A549 (cell line): ENCODE data around the gene NDUFV3. TPM values are rescaled to one million over a fixed set of nuclear protein-coding genes. Genes with fewer than 3 reads are reported as not detected.

Experiments
- ATAC-seq, 2 experiments: fragments of 200-7000 bp in 1 of 2; fragments of >200 bp in 1 of 2; cut with Nextera tagmentation in 1 of 2; cut with Tn5 transposase in 1 of 2; 3 replicates each; pipeline versions ENCODE4 v1.8.0 to v1.9.1; 2018 to 2020; ENCODE audit warnings: mild to moderate bottlenecking in 1 of 2, moderate library complexity in 1 of 2
- CTCF ChIA-PET: fragments of 300-600 bp; sonication (Branson Sonifier 250); formaldehyde crosslinking; extraction: SDS; loops from one replicate; lab custom pipeline; 2021; ENCODE audit warnings: antibody characterized with exemption, inconsistent platforms; lab: Yijun Ruan, JAX
- POLR2A ChIA-PET: fragments of 350-600 bp; formaldehyde crosslinking; extraction: SDS; loops from one replicate; lab custom pipeline; 2021; ENCODE audit warnings: antibody characterized with exemption, inconsistent platforms; lab: Yijun Ruan, JAX
- DNase-seq, 2 experiments: peaks; one replicate each; pipeline versions ENCODE4 v3.0.0 to v3.0.0-alpha.2; 2011 to 2016; ENCODE audit warnings: low read depth in 1 of 2, low spot score in 1 of 2
- FAIRE-seq: peaks from 2 replicates; lab custom pipeline; 2011; peaks lifted over from hg19 to GRCh38; lab: Jason Lieb, UNC
- H3K27ac ChIP-seq, 2 experiments: fragments of >200 bp; sonication (Bioruptor Twin); formaldehyde crosslinking; 3 replicates each; pipeline ENCODE4 v1.5.1; 2016 to 2017
- H3K4me1 ChIP-seq: fragments of >200 bp; sonication (Bioruptor Twin); formaldehyde crosslinking; 3 replicates; pipeline ENCODE4 v1.6.1; 2016
- H3K4me2 ChIP-seq: fragments of >200 bp; sonication (Bioruptor Twin); formaldehyde crosslinking; 3 replicates; pipeline ENCODE4 v1.6.1; 2016
- H3K4me3 ChIP-seq: fragments of >200 bp; sonication (Bioruptor Twin); formaldehyde crosslinking; 3 replicates; pipeline ENCODE4 v1.5.1; 2016
- H3K9me3 ChIP-seq: fragments of >200 bp; sonication (Bioruptor Twin); formaldehyde crosslinking; 3 replicates; pipeline ENCODE4 v1.6.1; 2016
- CBX8 ChIP-seq: fragments of 200-600 bp; sonication (generic); IDR thresholded peaks from 2 replicates; pipeline ENCODE4 v1.6.1; 2016
- CEBPB ChIP-seq, 2 experiments: fragments of >200 bp in 1 of 2; sonication (Bioruptor Twin) in 1 of 2; formaldehyde crosslinking in 1 of 2; IDR thresholded peaks; 2 replicates each; pipeline ENCODE4 v1.6.1; 2012 to 2016
- CHD2 ChIP-seq: fragments of 150-350 bp; IDR thresholded peaks from 2 replicates; pipeline ENCODE4 v1.6.1; 2014; ENCODE audit warnings: low read length; ENCODE audit not compliant: partially characterized antibody
- CTCF ChIP-seq: fragments of >200 bp; sonication (Bioruptor Twin); formaldehyde crosslinking; IDR thresholded peaks from 3 replicates; pipeline ENCODE4 v1.5.1; 2016
- E2F6 ChIP-seq: IDR thresholded peaks from 2 replicates; pipeline ENCODE4 v1.6.1; 2012; ENCODE audit warnings: low read depth, borderline replicate concordance
- EHF ChIP-seq: fragments of 250-450 bp; sonication (Bioruptor Pico); IDR thresholded peaks from 2 replicates; pipeline ENCODE4 v1.5.0; 2020; ENCODE audit warnings: mild to moderate bottlenecking
- EHMT2 ChIP-seq: fragments of 200-600 bp; sonication (generic); IDR thresholded peaks from 2 replicates; pipeline ENCODE4 v1.6.1; 2016; ENCODE audit warnings: antibody characterized with exemption, low read depth, mild to moderate bottlenecking, moderate library complexity
- EP300 ChIP-seq, 2 experiments: fragments of >200 bp; sonication (Bioruptor Twin); formaldehyde crosslinking; IDR thresholded peaks; 2 replicates in 1 of 2; 3 replicates in 1 of 2; pipeline ENCODE4 v1.6.1; 2016 to 2017
- FOSL2 ChIP-seq, 2 experiments: fragments of 450-650 bp in 1 of 2; fragments of >200 bp in 1 of 2; sonication (Bioruptor Twin) in 1 of 2; formaldehyde crosslinking; IDR thresholded peaks; 2 replicates each; pipeline versions ENCODE4 v1.5.0 to v1.6.1; 2016 to 2020; ENCODE audit warnings: mild to moderate bottlenecking in 1 of 2, moderate library complexity in 1 of 2
- HDAC2 ChIP-seq: fragments of 200-600 bp; sonication (generic); IDR thresholded peaks from 2 replicates; pipeline ENCODE4 v1.6.1; 2016
- HEYL ChIP-seq: fragments of 250-450 bp; sonication (Bioruptor Pico); IDR thresholded peaks from 2 replicates; pipeline ENCODE4 v1.8.0; 2021; ENCODE audit warnings: mild to moderate bottlenecking, moderate library complexity
- HMGXB4 ChIP-seq: fragments of 250-450 bp; sonication (Bioruptor Pico); IDR thresholded peaks from 2 replicates; pipeline ENCODE4 v1.5.0; 2021; ENCODE audit warnings: mild to moderate bottlenecking, moderate library complexity, borderline replicate concordance
- HOXB13 ChIP-seq: fragments of 250-450 bp; sonication (Bioruptor Pico); IDR thresholded peaks from 2 replicates; pipeline ENCODE4 v1.5.0; 2020; ENCODE audit warnings: low read depth, mild to moderate bottlenecking, moderate library complexity
- HOXB5 ChIP-seq: fragments of 250-450 bp; sonication (Bioruptor Pico); IDR thresholded peaks from 2 replicates; pipeline ENCODE4 v1.5.0; 2020; ENCODE audit warnings: mild to moderate bottlenecking, moderate library complexity
- JUNB ChIP-seq: fragments of >200 bp; sonication (Bioruptor Twin); formaldehyde crosslinking; IDR thresholded peaks from 2 replicates; pipeline ENCODE4 v1.6.1; 2016
- KDM1A ChIP-seq: fragments of 200-600 bp; sonication (generic); IDR thresholded peaks from 2 replicates; pipeline ENCODE4 v1.6.1; 2016; ENCODE audit warnings: low read depth, mild to moderate bottlenecking
- MAFK ChIP-seq: fragments of 450-650 bp; IDR thresholded peaks from 2 replicates; pipeline ENCODE4 v1.6.1; 2014; ENCODE audit not compliant: partially characterized antibody
- MAX ChIP-seq: IDR thresholded peaks from 2 replicates; pipeline ENCODE4 v1.6.1; 2012
- NPAS2 ChIP-seq: fragments of 250-450 bp; sonication (Bioruptor Pico); IDR thresholded peaks from 2 replicates; pipeline ENCODE4 v1.8.0; 2022; ENCODE audit warnings: mild to moderate bottlenecking, moderate library complexity, borderline replicate concordance
- SMC3 ChIP-seq: fragments of >200 bp; sonication (Bioruptor Twin); formaldehyde crosslinking; IDR thresholded peaks from 3 replicates; pipeline ENCODE4 v1.6.1; 2018; ENCODE audit warnings: inconsistent platforms
- TP53 ChIP-seq: fragments of 250-450 bp; sonication (Bioruptor Pico); IDR thresholded peaks from 2 replicates; pipeline ENCODE4 v1.5.0; 2021; ENCODE audit warnings: mild to moderate bottlenecking, moderate library complexity
- USF2 ChIP-seq: fragments of 450-650 bp; IDR thresholded peaks from 2 replicates; pipeline ENCODE4 v1.6.1; 2014; ENCODE audit warnings: antibody characterized with exemption
- ZFP36 ChIP-seq: fragments of 450-650 bp; IDR thresholded peaks from 2 replicates; pipeline ENCODE4 v1.6.1; 2014; ENCODE audit warnings: borderline replicate concordance; ENCODE audit not compliant: partially characterized antibody
- ZNF302 ChIP-seq: fragments of 250-450 bp; sonication (Bioruptor Pico); IDR thresholded peaks from 2 replicates; pipeline ENCODE4 v1.9.0; 2021; ENCODE audit warnings: inconsistent platforms, mild to moderate bottlenecking, moderate library complexity
- ZSCAN20 ChIP-seq: fragments of 250-450 bp; sonication (Bioruptor Pico); IDR thresholded peaks from 2 replicates; pipeline ENCODE4 v1.8.0; 2022; ENCODE audit warnings: mild to moderate bottlenecking, moderate library complexity
- WGBS: methylation state at CpG from one replicate; pipeline ENCODE4 v1.1.6; 2017; ENCODE audit errors: missing lambda C conversion rate; 5-methylcytosine and 5-hydroxymethylcytosine counted together
- polyA plus RNA-seq, 4 experiments: library from polyadenylated mRNA; depleted of rRNA in 3 of 4; stranded (reverse); fragments of >200 nt; fragmentation: RNase III in 1 of 4; extraction: RNeasy Plus Mini Kit Qiagen cat#74134 plus additional on column Dnase treatment in 1 of 4; gene quantifications; 2 replicates in 3 of 4; 3 replicates in 1 of 4; pipeline ENCODE4 v1.2.3, GENCODE V29; 2011 to 2017

Gene NDUFV3
- polyA plus RNA-seq, 2 of the 4 experiments (the other 2 are of a cell fraction), result 17.1 to 20.7 TPM

- 0% methylated on average over 15 of the region's 15 CpGs for WGBS
- no peak for TF ChIP-seq CBX8
- no peak for TF ChIP-seq EHMT2
- no peak for TF ChIP-seq HMGXB4 (CRISPR knock-in tag)
- peak; percentile 50; the same call in 1 of the 2 replicates for TF ChIP-seq MAX
- no peak for TF ChIP-seq SMC3
- TF ChIP-seq KDM1A, result no peak
- no peak for TF ChIP-seq ZSCAN20 (CRISPR knock-in tag)
- TF ChIP-seq CHD2, result no peak
- TF ChIP-seq ZNF302, result no peak
- TF ChIP-seq CTCF, result no peak
- no peak for TF ChIP-seq FOSL2 (IDR thresholded peaks at IDR 0.05)
- 0 out of 2 replicates have a peak, but pooled peaks have one; percentile 8 for TF ChIP-seq FOSL2 (CRISPR knock-in tag; IDR thresholded peaks at IDR 0.05)
- peak; percentile 52; the same call in 1 of the 2 replicates for TF ChIP-seq E2F6
- no peak for TF ChIP-seq MAFK
- no peak for TF ChIP-seq NPAS2
- TF ChIP-seq ZFP36, result no peak
- TF ChIP-seq HOXB13, result no peak
- TF ChIP-seq TP53 (CRISPR knock-in tag), result no peak
- TF ChIP-seq USF2, result no peak
- TF ChIP-seq EP300 (IDR thresholded peaks at IDR 0.05), result no peak
- TF ChIP-seq JUNB, result no peak
- no peak for TF ChIP-seq HDAC2
- TF ChIP-seq HEYL (CRISPR knock-in tag), result no peak
- TF ChIP-seq EHF (CRISPR knock-in tag), result no peak
- no peak for TF ChIP-seq HOXB5 (CRISPR knock-in tag)
- no peak for TF ChIP-seq CEBPB (IDR thresholded peaks at IDR 0.05)
- Histone ChIP-seq H3K4me1 (peaks cover 10% of the 10 kb centered on the region; the same call in 1 of the 3 replicates), H3K4me2 (peak overlapping the region; percentile 86), H3K9me3 (no peaks in the 10 kb centered on the region), H3K27ac (peak overlapping the region; percentile 90 to 96), H3K4me3 (peak overlapping the region; percentile 73)
- POLR2A ChIA-PET, result interaction anchor here (0.7 kb wide), 1 partner anchor 15 kb away, joined by 5 read pairs; the partner anchor contains the start of gene NDUFV3
- ATAC-seq, result peak; percentile 50 to 62; a peak in 5 of 6 replicates
- DNase-seq, result no peak
- CTCF ChIA-PET, result interaction anchor here (0.6 kb wide), 1 partner anchor 11 kb away, joined by 3 read pairs; no protein-coding TSS in a partner anchor
- no peak for FAIRE-seq
Measured at GRCh38 chr21:42878678-42878992, 14.5 kb upstream of the NDUFV3 start.
